HG03571 (cell line): ENCODE results near the gene LIN7B.
"Not testable (repeated sequence)": the region's sequence is repeated elsewhere in the genome, so short reads cannot be mapped to it uniquely, and the experiment has no call there.

Experiments used
- ATAC-seq: cut with Tn5 transposase; IDR thresholded peaks from one replicate; pipeline ENCODE4 v1.9.1; 2021; ENCODE audit not compliant: unreplicated experiment

LIN7B gene

GRCh38 chr19:49141352-49141751 lies 27.2 kb downstream of the LIN7B start:
- ATAC-seq: no peak

DNA sequence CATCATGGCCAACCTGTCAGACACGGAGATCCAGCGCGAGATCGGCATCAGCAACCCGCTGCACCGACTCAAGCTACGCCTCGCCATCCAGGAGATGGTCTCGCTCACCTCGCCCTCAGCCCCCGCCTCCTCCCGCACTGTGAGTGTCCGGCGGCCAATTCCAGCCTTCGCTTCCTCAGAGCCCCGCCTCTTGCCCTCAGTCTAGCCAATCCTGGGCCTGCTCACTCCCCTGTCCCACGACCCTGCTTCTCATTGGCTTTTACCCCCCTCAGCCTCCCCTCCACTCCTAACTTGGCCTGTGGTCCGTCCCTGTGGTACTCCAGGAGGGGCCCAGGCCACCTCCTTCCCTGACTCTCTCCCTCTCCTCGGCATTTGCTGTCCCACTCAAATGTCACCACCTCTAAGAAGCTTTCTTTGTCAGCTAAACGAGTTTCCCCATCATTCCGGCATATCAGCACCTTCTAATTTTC lies 28.7 kb downstream of the LIN7B start:
- ATAC-seq: no peak

DNA sequence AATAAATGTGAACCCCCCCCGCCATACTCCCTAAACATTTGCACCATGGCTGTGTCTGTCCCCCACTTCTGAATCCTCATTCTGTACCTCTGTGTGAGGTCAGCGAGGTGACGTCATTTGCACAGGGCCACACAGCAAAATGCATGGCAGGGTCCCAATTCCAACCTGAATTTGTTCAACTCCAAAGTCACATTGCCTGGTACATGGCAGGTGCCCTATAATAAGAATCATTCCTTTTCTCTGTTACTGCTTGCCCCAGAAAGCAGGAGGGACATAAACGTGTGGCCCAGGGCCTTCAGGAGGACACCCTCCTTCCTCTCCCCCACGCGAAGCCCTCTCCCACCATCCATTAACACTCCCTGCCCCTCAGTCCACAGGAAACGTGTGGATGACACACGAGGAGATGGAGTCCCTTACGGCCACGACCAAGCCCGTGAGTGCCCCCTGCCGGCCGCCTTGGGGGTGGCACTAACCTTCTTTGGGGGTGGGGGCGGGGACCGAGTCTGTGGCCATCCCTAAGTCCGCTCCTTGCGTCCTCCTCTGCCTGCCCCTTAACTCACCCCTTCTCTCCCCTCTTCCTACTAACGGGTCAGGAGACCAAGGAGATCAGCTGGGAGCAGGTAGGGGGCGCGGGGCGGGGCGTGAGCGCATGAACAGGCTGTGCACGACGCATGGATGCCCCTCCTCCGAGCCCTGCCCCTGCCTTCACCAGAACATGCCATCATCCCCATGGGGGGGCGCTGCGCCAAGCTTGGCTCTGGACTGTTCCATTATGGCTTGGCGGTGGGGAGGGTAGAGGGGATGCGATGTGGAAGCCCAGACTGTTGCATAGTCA lies 31.6 kb downstream of the LIN7B start:
- no peak for ATAC-seq

DNA sequence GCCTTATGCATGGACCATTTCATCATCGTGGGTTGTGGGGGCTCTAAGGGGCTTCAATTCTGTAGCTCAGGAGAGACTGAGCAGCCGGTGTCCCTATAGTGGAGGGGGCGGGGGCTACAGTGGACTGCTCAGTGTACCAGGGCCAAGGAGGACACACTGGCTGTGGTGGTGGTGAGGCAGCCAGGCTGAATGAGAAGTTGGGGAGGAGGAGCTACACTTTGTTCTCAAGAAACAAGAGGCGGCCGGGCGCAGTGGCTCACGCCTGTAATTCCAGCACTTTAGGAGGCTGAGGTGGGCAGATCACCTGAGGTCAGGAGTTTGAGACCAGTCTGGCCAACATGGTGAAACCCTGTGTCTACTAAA lies 32.2 kb downstream of the LIN7B start:
- ATAC-seq: not testable (repeated sequence)

DNA sequence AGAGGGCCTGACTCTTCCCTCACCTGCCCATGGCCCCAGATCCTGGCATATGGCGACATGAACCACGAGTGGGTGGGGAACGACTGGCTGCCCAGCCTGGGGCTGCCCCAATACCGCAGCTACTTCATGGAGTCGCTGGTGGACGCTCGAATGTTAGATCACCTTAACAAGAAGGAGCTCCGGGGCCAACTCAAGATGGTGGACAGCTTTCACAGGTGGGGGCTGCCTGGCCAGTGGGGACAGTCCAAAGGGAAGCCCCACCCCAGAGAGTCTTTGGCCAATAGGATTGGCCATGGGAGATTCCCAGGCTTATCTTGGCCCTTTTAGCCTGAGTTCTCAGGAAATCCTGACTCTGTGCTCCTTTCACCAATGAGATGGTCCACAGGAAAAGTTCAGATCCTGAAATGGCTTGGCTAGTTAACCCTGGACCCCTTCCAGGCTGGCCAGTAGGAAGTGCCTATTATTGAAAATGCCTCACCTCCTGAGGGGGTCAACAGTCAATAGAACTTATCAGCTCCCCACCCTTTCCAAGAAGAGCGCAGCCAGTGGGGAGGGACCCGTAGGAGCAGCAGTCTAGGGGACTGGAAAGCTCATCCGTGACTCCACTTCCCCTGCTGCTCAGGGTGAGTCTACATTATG lies 34.0 kb downstream of the LIN7B start:
- no peak for ATAC-seq

DNA sequence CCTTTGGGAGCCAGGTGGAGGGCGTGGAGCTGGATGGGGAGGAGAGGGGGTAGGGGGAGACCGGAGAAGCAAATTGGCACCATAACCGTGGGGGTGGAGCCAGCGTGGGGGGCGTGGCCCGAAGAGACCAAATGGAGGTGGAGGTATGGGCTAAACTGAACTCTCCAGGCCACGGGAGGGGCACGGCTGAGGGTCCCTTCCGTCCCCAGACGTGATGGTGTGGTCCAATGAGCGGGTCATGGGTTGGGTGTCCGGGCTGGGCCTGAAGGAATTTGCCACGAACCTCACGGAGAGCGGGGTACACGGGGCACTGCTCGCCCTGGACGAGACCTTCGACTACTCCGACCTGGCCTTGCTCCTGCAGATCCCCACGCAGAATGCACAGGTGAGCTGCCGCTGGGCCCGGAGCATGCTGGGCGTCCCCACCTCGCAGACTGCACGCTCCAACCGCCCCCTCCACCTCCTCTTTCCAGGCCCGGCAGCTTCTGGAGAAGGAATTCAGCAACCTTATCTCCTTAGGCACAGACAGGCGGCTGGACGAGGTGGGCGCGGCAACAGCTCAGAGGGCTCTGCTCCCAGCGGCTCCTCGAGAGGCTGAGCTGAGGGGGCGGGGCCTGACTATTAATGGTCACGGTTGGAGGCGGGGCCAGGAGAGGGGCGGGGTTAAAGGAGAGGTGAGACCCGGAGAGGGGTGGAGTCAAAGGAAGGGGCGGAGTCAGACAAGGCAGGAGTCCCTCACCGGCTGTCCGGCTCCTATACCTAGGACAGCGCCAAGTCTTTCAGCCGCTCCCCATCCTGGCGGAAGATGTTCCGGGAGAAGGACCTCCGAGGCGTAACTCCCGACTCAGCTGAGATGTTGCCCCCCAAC lies 34.8 kb downstream of the LIN7B start:
- no peak for ATAC-seq

- no peak for ATAC-seq
Measured at GRCh38 chr19:49149652-49150105, 35.5 kb downstream of the LIN7B start.

DNA sequence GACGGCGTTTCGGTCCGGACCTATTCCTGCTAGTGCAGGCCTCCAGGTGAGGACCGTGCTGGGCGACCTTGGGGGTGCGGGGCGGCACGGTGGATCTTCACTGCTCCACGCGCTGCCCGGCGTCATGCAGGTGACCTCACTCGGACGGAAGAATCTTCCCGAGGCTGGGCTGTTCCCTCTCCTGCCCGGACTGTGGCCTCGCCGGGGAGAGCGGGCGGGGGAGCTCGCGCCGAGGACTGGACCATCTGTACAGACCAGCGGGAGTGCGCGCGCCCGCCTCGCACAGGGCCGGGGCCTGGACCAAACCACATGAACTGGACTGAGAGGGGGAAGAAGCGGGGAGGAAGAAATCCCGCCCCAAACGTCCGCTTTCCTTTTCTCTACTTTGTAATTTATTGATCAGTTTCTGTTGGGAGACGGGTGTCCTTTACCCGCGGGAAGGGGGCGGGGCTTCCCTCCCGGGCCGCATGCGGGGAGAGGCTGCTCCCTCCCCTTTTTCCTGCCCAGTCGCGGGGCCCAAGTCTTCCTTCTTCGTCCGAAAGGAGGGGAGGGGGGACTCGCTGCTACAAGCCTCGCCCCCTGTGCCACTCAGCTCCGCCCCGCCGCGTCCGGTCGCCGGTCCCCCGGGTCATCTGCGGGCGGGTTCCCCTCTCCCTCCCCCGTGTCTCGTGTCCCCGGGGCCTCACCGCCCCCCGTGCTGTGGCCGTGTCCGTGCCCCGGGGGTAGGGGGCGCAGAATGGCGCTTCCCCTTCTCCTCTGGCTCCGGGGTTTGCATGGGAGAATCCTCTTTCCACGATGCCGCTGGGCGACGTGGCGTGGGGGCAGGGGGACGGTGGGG lies 36.2 kb downstream of the LIN7B start:
- ATAC-seq: no peak

GRCh38 chr19:49150944-49151243 lies 36.7 kb downstream of the LIN7B start:
- no peak for ATAC-seq

- no peak for ATAC-seq
Measured at GRCh38 chr19:49151267-49152118, 37.3 kb downstream of the LIN7B start.

GRCh38 chr19:49152119-49152550 lies 38.0 kb downstream of the LIN7B start:
- no peak for ATAC-seq

DNA sequence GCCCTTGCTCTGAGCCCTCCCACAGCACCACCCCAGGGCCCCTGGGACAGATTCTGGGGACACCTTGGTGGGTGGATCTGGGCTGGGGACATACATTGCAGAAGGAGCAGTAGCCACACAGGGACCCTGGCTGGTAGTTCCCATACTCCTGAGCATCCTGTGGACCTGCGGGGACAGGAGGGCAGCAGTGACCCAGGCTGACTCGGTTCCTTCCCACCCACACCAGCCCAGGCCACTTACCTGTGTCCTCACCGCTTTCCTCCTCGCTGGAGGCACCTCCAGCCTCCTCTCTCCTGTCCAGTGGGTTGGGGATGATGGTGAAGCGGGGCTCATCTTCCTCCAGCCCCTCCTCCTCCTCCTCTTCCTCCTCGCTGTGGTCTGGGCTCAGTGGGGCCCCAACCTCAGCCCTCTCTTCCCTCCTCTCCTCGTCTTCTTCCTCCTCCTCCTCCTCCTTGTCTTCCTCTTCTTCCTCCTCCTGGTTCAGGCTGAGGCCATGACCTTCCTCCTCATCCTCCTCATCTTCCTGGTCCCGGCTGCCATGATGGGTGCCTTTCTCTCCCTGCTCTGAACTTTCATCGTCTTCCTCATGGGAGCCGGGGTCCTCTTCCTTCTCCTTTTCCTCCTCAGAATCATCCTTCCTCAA lies 39.1 kb downstream of the LIN7B start:
- ATAC-seq: no peak

GRCh38 chr19:49154279-49154678 lies 40.1 kb downstream of the LIN7B start:
- ATAC-seq: no peak

DNA sequence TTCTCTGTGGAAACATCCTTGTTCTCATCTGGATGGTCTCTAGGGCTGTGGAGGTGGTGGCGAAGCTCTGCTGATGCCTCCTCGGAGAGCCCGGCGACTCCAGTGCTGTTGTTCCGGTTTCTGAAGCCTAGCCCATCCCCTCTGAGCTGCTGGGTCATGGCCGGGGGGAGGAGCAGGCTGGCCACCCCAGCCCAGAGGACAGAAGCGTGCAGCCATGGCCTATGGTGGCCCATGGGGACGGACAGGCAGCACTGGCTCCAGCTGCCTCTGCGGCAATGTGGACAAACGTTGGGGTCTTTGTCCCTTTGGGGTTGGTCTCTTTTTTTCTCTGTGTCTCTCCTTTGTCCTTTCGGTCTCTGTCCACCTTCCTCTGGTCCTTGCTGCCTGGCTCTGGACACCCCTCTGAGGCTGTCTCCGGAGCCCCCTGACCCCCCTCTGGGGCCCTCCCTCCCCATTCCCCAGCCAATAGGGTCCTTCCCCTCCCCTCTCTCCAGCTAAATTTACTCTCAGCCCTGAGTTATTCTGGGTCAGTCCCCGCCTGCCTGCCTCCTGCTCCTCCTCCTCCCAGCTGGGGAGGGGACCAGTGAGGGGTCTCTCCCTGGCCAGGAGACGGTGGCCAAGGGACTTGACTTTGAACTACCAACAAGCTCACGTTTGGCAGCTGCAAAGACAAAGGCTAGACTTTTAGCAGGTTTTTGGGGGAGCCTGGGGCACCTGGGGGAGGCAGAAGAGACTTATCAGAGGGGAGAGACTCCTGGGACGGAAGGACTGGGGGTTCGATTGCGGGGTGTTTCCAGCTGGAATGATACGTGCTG lies 41.0 kb downstream of the LIN7B start, which contains the start of gene HRC:
Gene HRC, minus strand, starts transcription at position 392 of the 815 bp plus-strand sequence. Its CDS starts 159 bp downstream, at position 233.
- ATAC-seq: no peak

- no peak for ATAC-seq
Measured at GRCh38 chr19:49155820-49156346, 41.7 kb downstream of the LIN7B start.

DNA sequence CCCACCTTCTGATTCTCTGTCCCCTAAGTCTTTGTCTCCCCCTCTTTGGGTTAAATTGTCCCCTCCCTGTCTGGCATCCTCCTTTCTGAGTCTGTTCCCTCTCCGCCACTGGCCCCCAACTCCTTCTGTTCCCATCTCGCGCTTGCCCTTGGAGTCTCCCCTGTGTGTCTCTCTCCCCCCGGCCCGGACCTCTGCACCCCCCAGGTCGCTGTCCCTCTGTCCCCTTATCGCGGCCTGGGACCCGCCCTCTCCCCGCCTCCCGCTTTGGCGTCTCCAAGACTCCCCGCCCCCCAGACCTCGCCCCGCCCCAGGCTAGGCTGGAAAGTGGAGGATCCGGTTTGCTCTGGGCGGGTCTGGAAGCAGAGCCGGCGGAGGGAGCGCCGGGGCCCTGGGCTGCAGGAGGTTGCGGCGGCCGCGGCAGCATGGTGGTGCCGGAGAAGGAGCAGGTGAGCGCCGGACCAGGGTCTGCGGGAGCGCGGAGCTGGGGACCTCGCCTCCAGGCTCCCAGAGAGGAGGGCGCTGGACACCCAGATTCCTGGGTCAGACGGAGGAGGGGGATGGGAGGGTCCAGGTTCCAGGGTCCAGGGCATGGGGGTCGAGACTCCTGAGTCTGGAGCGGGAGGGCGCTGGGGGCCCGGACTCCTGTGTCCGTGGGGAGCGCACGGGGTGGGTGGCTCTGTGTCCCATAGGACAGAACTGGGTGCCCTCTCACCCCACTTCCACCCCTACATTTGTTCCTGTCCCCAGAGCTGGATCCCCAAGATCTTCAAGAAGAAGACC lies 43.5 kb downstream of the LIN7B start, which contains the start of gene TRPM4:
Gene TRPM4, plus strand, starts transcription at position 348 of the 780 bp plus-strand sequence. Its CDS starts 75 bp downstream, at position 423.
- no peak for ATAC-seq
